ENCODE results near the gene ICE2. TPM values are rescaled to one million over a fixed set of nuclear protein-coding genes. Genes with fewer than 3 reads are reported as not detected.

Gene ICE2
- total and polyA plus RNA-seq, 4 donors, result 5.7 to 26.6 (median 16.8) TPM

- DNase-seq (ENCODE audit: low spot score), result no peak
- H3K36me3 ChIP-seq (ENCODE audit: control insufficient read depth in 4 of 4, insufficient read depth in 3 of 4, low read depth in 1 of 4, low read length in 3 of 4), result peaks cover 8 to 40% (median 35%) of the 10 kb centered on the region in 4 donors
- H3K4me1 ChIP-seq (ENCODE audit: control insufficient read depth in 4 of 4, insufficient read depth in 4 of 4, low read length in 3 of 4), result peaks cover 0 to 3% (median 0%) of the 10 kb centered on the region in 4 donors
- no peaks in the 10 kb centered on the region for H3K27me3 ChIP-seq (ENCODE audit: control insufficient read depth in 4 of 4, insufficient read depth in 4 of 4, low read length in 3 of 4)
- WGBS, result 95% methylated on average over 4 of the region's 4 CpGs
- no peak overlapping the region for H3K4me3 ChIP-seq (ENCODE audit: low read depth in 1 of 3, low read length in 3 of 3)
- no peak overlapping the region for H3K27ac ChIP-seq (ENCODE audit: low read depth in 1 of 2, low read length in 2 of 2)
- TF ChIP-seq JUND (IDR thresholded peaks at IDR 0.05) (no peak), YY1 (IDR thresholded peaks at IDR 0.05) (no peak), ATF3 (IDR thresholded peaks at IDR 0.05) (no peak), RXRA (IDR thresholded peaks at IDR 0.05) (no peak), SP1 (IDR thresholded peaks at IDR 0.05) (no peak), CTCF (IDR thresholded peaks at IDR 0.05; ENCODE audit: low read depth, low read length, missing input control) (no peak), FOXA2 (IDR thresholded peaks at IDR 0.05) (no peak), EGR1 (IDR thresholded peaks at IDR 0.05; ENCODE audit: low read depth in 2 of 2) (no peak), FOXA1 (IDR thresholded peaks at IDR 0.05) (no peak), GABPA (IDR thresholded peaks at IDR 0.05 in 1 of 2, conservative IDR thresholded peaks at IDR 0.05 in 1 of 2) (no peak), TAF1 (conservative IDR thresholded peaks at IDR 0.05) (no peak), HNF4G (IDR thresholded peaks at IDR 0.05) (no peak)
- TF ChIP-seq, protein P1, sequence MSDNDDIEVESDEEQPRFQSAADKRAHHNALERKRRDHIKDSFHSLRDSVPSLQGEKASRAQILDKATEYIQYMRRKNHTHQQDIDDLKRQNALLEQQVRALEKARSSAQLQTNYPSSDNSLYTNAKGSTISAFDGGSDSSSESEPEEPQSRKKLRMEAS (IDR thresholded peaks at IDR 0.05), result no peak
- TF ChIP-seq, protein P2, sequence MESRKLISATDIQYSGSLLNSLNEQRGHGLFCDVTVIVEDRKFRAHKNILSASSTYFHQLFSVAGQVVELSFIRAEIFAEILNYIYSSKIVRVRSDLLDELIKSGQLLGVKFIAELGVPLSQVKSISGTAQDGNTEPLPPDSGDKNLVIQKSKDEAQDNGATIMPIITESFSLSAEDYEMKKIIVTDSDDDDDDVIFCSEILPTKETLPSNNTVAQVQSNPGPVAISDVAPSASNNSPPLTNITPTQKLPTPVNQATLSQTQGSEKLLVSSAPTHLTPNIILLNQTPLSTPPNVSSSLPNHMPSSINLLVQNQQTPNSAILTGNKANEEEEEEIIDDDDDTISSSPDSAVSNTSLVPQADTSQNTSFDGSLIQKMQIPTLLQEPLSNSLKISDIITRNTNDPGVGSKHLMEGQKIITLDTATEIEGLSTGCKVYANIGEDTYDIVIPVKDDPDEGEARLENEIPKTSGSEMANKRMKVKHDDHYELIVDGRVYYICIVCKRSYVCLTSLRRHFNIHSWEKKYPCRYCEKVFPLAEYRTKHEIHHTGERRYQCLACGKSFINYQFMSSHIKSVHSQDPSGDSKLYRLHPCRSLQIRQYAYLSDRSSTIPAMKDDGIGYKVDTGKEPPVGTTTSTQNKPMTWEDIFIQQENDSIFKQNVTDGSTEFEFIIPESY (IDR thresholded peaks at IDR 0.05), result no peak
- TF ChIP-seq, protein P3, sequence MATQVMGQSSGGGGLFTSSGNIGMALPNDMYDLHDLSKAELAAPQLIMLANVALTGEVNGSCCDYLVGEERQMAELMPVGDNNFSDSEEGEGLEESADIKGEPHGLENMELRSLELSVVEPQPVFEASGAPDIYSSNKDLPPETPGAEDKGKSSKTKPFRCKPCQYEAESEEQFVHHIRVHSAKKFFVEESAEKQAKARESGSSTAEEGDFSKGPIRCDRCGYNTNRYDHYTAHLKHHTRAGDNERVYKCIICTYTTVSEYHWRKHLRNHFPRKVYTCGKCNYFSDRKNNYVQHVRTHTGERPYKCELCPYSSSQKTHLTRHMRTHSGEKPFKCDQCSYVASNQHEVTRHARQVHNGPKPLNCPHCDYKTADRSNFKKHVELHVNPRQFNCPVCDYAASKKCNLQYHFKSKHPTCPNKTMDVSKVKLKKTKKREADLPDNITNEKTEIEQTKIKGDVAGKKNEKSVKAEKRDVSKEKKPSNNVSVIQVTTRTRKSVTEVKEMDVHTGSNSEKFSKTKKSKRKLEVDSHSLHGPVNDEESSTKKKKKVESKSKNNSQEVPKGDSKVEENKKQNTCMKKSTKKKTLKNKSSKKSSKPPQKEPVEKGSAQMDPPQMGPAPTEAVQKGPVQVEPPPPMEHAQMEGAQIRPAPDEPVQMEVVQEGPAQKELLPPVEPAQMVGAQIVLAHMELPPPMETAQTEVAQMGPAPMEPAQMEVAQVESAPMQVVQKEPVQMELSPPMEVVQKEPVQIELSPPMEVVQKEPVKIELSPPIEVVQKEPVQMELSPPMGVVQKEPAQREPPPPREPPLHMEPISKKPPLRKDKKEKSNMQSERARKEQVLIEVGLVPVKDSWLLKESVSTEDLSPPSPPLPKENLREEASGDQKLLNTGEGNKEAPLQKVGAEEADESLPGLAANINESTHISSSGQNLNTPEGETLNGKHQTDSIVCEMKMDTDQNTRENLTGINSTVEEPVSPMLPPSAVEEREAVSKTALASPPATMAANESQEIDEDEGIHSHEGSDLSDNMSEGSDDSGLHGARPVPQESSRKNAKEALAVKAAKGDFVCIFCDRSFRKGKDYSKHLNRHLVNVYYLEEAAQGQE (IDR thresholded peaks at IDR 0.05), result no peak
- H3K9me3 ChIP-seq (ENCODE audit: control insufficient read depth in 4 of 4, low read length in 3 of 4), result no peaks in the 10 kb centered on the region
- no peak overlapping the region for H3K9ac ChIP-seq (ENCODE audit: low read depth in 1 of 2, low read length in 2 of 2)
These were observed 29.5 kb upstream of the ICE2 start for GRCh38 chr15:60508442-60508841.

All from liver (tissue), 9 donors.